Ascending aorta (tissue), 2 donors: ENCODE data around the gene MRPL32. TPM values are rescaled to one million over a fixed set of nuclear protein-coding genes. Genes with fewer than 3 reads are reported as not detected.
A peak's percentile ranks its signal among the peaks of the same experiment; 100 is the strongest.

Source experiments
- DNase-seq, 2 donors: peaks; one replicate each; pipeline ENCODE4 v3.0.0-alpha.2; 2019; ENCODE audit warnings: low spot score in 2 of 2
- H3K27ac ChIP-seq, 2 donors: fragments of 200-600 bp; sonication (generic); one replicate each; pipeline ENCODE4 v1.5.1; 2016 to 2017; ENCODE audit warnings: mild to moderate bottlenecking in 1 of 2
- H3K27me3 ChIP-seq: fragments of 200-600 bp; sonication (generic); one replicate; pipeline ENCODE4 v1.5.1; 2017
- H3K36me3 ChIP-seq, 2 donors: fragments of 200-600 bp; sonication (generic); one replicate each; pipeline ENCODE4 v1.5.1; 2016
- H3K4me1 ChIP-seq, 2 donors: fragments of 200-600 bp; sonication (generic); one replicate each; pipeline ENCODE4 v1.5.1; 2016 to 2017; ENCODE audit warnings: mild to moderate bottlenecking in 1 of 2
- H3K4me3 ChIP-seq, 2 donors: fragments of 200-600 bp; sonication (generic); one replicate each; pipeline ENCODE4 v1.5.1; 2016 to 2017; ENCODE audit warnings: mild to moderate bottlenecking in 1 of 2
- H3K9me3 ChIP-seq, 2 donors: fragments of 200-600 bp; sonication (generic); one replicate each; pipeline ENCODE4 v1.5.1; 2016
- intact Hi-C: fragments of 100-400 bp; cut with DNase I; formaldehyde crosslinking; loops from one replicate; pipeline ENCODE4 v1.15.1; 2023
- total RNA-seq: library from RNA; depleted of rRNA; stranded (reverse); fragments of >200 nt; gene quantifications from one replicate; pipeline ENCODE4 v1.1.0, GENCODE V29; 2016
- TF ChIP-seq, protein P1 (sequence below), 3 experiments: fragments of 200-600 bp in 2 of 3; fragments of 450-650 bp in 1 of 3; sonication (generic) in 2 of 3; IDR thresholded peaks; one replicate each; pipeline ENCODE4 v1.5.1; 2016 to 2019; ENCODE audit warnings: antibody characterized with exemption in 3 of 3, mild to moderate bottlenecking in 1 of 3, moderate library complexity in 1 of 3

Gene MRPL32
- total RNA-seq, 1 donor from 2014 or later: 24.3 TPM

DNA sequence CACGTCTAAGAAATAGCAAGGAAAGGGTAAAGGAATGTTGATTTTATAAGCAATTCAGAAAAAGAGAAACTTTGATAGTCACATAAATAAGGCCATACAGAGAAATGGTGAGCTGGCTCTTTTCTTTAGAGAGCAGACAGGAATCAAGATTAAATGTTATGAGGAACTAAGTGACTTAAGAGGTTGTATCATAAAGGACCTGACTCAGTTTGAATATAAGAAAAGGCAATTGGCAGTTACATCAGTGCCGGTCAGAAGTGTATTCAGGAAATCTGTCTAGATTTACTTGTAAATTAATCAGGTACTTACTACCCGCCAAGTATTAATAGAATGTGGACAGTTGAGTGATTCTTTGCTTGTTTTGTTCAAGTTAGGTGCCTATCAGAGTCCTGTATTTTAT, 2.1 kb downstream of the MRPL32 start:
- intact Hi-C loops: loop anchor here (5.0 to 10.0 kb wide), 3 partner anchors 178 to 791 kb away; partner anchors contain the start of genes COA1, HECW1 and STK17A
- Histone ChIP-seq H3K36me3 (peaks cover 24 to 36% of the 10 kb centered on the region in 2 donors), H3K4me1 (peaks cover 4 to 22% of the 10 kb centered on the region in 2 donors), H3K4me3 (peak overlapping the region in 1 of 2 donors; percentile 89), H3K9me3 (no peaks in the 10 kb centered on the region), H3K27ac (no peak overlapping the region), H3K27me3 (no peaks in the 10 kb centered on the region)
- TF ChIP-seq, protein P1, sequence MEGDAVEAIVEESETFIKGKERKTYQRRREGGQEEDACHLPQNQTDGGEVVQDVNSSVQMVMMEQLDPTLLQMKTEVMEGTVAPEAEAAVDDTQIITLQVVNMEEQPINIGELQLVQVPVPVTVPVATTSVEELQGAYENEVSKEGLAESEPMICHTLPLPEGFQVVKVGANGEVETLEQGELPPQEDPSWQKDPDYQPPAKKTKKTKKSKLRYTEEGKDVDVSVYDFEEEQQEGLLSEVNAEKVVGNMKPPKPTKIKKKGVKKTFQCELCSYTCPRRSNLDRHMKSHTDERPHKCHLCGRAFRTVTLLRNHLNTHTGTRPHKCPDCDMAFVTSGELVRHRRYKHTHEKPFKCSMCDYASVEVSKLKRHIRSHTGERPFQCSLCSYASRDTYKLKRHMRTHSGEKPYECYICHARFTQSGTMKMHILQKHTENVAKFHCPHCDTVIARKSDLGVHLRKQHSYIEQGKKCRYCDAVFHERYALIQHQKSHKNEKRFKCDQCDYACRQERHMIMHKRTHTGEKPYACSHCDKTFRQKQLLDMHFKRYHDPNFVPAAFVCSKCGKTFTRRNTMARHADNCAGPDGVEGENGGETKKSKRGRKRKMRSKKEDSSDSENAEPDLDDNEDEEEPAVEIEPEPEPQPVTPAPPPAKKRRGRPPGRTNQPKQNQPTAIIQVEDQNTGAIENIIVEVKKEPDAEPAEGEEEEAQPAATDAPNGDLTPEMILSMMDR (IDR thresholded peaks at IDR 0.05): no peak
- DNase-seq: no peak

DNA sequence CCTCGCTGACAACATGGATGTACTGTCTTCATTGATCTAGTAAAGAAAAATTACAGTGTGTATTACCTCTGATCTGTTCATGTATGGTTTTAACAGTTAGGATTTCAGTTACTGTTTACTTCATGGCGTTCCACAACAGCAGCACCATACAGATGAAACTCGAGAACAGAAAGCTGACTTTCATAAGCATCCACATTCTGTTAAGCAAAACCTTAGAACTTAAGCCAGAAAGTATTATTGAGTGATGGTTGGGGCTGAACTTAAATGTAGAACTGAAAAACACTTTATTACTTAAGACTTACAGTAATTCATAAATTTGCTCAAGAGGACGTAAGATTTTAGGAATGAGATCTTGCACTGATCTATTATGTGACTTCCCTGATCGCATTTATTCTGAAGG, 3.7 kb downstream of the MRPL32 start:
- Histone ChIP-seq H3K36me3 (peaks cover 27 to 47% of the 10 kb centered on the region in 2 donors), H3K4me3 (no peak overlapping the region), H3K4me1 (peaks cover 4 to 8% of the 10 kb centered on the region in 2 donors), H3K9me3 (no peaks in the 10 kb centered on the region), H3K27ac (no peak overlapping the region), H3K27me3 (no peaks in the 10 kb centered on the region)
- intact Hi-C loops: loop anchor here (10.0 kb wide), 2 partner anchors 649 to 789 kb away; partner anchors contain the start of genes COA1 and STK17A
- TF ChIP-seq, protein P1 (IDR thresholded peaks at IDR 0.05): no peak
- no peak for DNase-seq

DNA sequence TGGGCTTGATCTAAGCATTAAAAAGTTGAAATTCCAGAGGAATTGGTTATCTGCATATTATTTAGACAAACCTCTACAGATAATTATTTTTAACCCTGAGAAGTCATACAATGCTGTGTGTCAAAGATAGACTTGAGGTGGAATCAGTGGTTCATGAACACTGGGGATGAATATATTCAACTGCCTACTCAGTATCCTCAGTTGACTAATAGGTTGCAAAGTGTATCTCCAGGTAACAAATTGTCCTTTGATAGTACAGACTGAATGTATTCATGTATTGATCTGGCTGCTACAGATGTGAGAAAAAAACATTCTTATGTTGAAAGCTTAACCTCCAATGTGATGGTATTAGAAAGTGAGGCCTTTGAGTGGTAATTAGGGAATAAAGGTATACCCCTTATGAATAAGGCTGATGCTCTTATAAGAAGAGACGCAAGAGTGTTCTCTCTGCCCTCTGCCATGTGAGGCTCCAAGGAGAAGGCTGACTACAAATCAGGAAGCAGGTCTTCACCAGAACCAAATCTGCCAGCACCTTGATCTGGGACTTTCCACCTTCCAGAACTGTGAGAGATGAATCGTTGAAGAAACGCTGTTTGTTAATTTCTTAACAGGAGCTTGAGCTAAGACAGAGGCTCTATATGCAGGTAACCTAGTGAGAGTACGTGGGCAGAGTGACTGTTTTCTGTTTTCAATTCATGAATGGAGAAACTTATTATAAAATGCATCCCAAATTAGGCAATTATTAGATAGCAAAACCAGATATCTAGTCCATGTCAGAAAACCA, 7.5 kb downstream of the MRPL32 start:
- TF ChIP-seq, protein P1 (IDR thresholded peaks at IDR 0.05): no peak
- H3K27me3 ChIP-seq: no peaks in the 10 kb centered on the region
- H3K4me3 ChIP-seq: no peak overlapping the region
- H3K9me3 ChIP-seq: no peaks in the 10 kb centered on the region
- no peaks in the 10 kb centered on the region for H3K4me1 ChIP-seq
- intact Hi-C loops: loop anchor here (10.0 kb wide), 2 partner anchors 645 to 785 kb away; partner anchors contain the start of genes COA1 and STK17A
- no peak overlapping the region for H3K27ac ChIP-seq
- H3K36me3 ChIP-seq: peaks cover 27 to 47% of the 10 kb centered on the region in 2 donors
- no peak for DNase-seq

DNA sequence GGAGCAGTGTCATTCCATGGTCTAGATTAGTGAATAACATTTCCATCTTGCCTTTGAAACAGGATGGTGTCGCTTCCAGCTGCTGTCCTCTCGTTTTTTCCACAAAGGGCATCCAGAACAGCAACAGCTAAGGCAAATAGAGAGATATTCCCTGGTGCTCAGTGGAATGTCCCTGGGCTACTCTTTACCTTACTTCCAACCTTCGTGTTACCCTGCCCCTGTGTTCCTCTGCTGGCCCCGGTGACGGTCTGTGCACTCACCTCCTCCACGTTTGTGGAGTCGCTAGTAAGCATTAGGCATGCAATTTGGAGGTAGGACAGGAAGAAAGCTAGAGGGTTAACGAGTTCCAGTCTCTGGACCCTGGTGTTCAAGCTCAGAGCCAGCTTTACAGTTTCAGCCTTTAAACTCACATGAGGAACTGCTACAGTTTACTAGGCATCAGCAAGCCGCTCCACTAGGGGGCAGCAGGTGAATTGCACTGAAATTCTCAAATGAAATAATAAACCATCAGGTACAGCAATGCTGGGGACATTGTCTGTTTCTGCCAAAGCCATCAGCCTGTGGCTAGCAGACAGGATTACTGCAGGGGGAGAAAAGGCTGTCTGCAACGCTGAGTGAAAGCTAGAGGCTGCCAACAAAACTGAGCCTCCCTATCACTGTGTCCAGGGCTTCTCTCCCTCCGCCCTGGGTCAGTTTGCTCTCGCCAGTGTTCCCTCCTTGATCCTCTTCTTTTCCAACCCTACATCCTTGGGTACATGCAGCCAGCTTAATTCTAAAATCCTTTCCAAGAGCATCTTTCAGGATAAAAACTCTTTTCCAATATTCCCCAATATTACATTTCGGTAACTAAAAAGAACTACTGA, 9.0 kb downstream of the MRPL32 start:
- no peaks in the 10 kb centered on the region for H3K27me3 ChIP-seq
- peaks cover 20 to 32% of the 10 kb centered on the region in 2 donors for H3K36me3 ChIP-seq
- H3K4me1 ChIP-seq: peaks cover 0 to 5% of the 10 kb centered on the region in 2 donors
- TF ChIP-seq, protein P1 (IDR thresholded peaks at IDR 0.05): peak; percentile 58 to 86 (median 69)
- H3K4me3 ChIP-seq: no peak overlapping the region
- no peak overlapping the region for H3K27ac ChIP-seq
- DNase-seq: peak in 1 of 2 donors; percentile 82
- no peaks in the 10 kb centered on the region for H3K9me3 ChIP-seq
- intact Hi-C loops: loop anchor here (1.0 kb wide), 1 partner anchor 320 kb away; no protein-coding TSS in a partner anchor

DNA sequence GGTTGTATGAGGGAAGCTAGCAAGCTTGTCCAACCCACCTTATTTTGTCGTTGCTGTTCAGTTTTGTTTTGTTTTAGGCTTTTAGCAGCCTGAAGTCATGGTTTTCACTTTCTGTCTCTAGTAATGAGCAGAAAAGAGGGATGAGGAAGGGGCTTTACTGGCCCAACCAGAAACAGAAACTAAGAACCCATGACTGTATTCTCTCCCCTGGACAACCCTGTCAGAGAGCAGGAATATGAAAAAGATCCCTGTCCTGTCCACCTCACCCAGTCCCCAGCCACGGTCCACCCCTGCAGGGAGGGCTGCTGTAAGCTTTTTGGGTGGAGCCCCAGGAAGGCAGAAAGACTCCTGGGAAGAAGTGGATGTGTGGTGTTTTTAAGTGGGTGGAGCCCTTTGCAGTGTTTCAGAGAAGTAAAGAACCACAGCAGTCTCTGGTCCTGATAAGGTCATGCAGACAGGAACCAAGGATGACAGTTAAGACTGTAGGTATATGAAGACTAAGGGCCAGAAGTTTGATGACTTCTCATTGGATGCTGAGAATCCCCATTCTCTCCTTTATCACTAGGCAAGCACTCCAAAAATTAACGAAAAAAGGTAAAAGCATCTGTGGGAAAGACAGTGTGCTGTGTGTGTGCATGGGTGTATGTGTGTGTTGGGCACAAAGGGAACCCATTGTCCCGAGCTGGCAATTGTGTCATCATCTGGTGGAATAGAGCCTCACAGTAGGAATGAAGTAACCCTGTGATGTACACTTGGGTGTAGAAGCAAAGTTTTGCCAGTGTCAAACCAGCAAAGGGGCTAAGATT, 13.8 kb downstream of the MRPL32 start:
- Histone ChIP-seq H3K4me3 (peak overlapping the region in 1 of 2 donors; percentile 36), H3K4me1 (peaks cover 0 to 5% of the 10 kb centered on the region in 2 donors), H3K27me3 (no peaks in the 10 kb centered on the region), H3K36me3 (no peaks in the 10 kb centered on the region), H3K9me3 (no peaks in the 10 kb centered on the region), H3K27ac (peak overlapping the region; percentile 22 to 27)
- TF ChIP-seq, protein P1 (IDR thresholded peaks at IDR 0.05): no peak
- no peak for DNase-seq
- intact Hi-C loops: no loop called here
